Spleen (tissue), 11 donors: ENCODE data around the gene PA2G4. TPM values are rescaled to one million over a fixed set of nuclear protein-coding genes. Genes with fewer than 3 reads are reported as not detected.
"Not testable (repeated sequence)": the region's sequence is repeated elsewhere in the genome, so short reads cannot be mapped to it uniquely, and the experiment has no call there.

ENCODE experiments used
- DNase-seq: peaks from one replicate; pipeline ENCODE4 v3.0.0-alpha.2; 2020
- H3K27ac ChIP-seq, 8 donors: fragments of 200-600 bp; sonication (generic) in 7 of 8; 1 replicate in 4 of 8; 2 replicates in 4 of 8; pipeline versions ENCODE4 v1.5.0 to v1.8.0; 2016 to 2021; ENCODE audit warnings: inconsistent platforms in 4 of 8, mild to moderate bottlenecking in 4 of 8, moderate library complexity in 1 of 8
- H3K27me3 ChIP-seq, 7 donors: fragments of 200-600 bp; sonication (generic) in 6 of 7; replicated peaks in 1 of 7; 1 replicate in 4 of 7; 2 replicates in 3 of 7; pipeline versions ENCODE4 v1.5.0 to v1.8.0; 2016 to 2021; ENCODE audit warnings: inconsistent platforms in 3 of 7, mild to moderate bottlenecking in 1 of 7
- H3K36me3 ChIP-seq, 6 donors: fragments of 200-600 bp; sonication (generic) in 5 of 6; 1 replicate in 4 of 6; 2 replicates in 2 of 6; pipeline versions ENCODE4 v1.5.0 to v1.8.0; 2016 to 2021; ENCODE audit warnings: inconsistent platforms in 2 of 6
- H3K4me1 ChIP-seq, 6 donors: fragments of 200-600 bp; sonication (generic) in 5 of 6; 1 replicate in 3 of 6; 2 replicates in 3 of 6; pipeline versions ENCODE4 v1.5.0 to v1.8.0; 2016 to 2021; ENCODE audit warnings: inconsistent platforms in 3 of 6
- H3K4me3 ChIP-seq, 8 donors: fragments of 200-600 bp; sonication (generic) in 7 of 8; 1 replicate in 4 of 8; 2 replicates in 4 of 8; pipeline versions ENCODE4 v1.5.0 to v1.8.0; 2016 to 2021; ENCODE audit warnings: inconsistent platforms in 4 of 8, mild to moderate bottlenecking in 4 of 8, moderate library complexity in 2 of 8
- H3K9me3 ChIP-seq, 8 donors: fragments of 200-600 bp; sonication (generic) in 7 of 8; 1 replicate in 4 of 8; 2 replicates in 4 of 8; pipeline versions ENCODE4 v1.5.0 to v1.8.0; 2016 to 2021; ENCODE audit warnings: inconsistent platforms in 4 of 8
- CTCF ChIP-seq, 11 experiments: fragments of 200-600 bp in 7 of 11; fragments of 450-650 bp in 4 of 11; sonication (generic) in 4 of 11; IDR thresholded peaks in 8 of 11; conservative IDR thresholded peaks in 3 of 11; 1 replicate in 7 of 11; 2 replicates in 4 of 11; pipeline versions ENCODE4 v1.4.0 to v1.8.0; 2016 to 2021; ENCODE audit warnings: antibody characterized with exemption in 11 of 11, inconsistent platforms in 4 of 11, mild to moderate bottlenecking in 1 of 11
- POLR2A ChIP-seq, 3 donors: fragments of 450-650 bp; IDR thresholded peaks; one replicate each; pipeline ENCODE4 v1.5.1; 2017; ENCODE audit warnings: antibody characterized with exemption in 3 of 3, mild to moderate bottlenecking in 1 of 3
- POLR2AphosphoS5 ChIP-seq, 3 donors: sonication (generic); formaldehyde crosslinking; IDR thresholded peaks; one replicate each; pipeline ENCODE4 v1.5.1; 2017; ENCODE audit warnings: antibody characterized with exemption in 3 of 3
- WGBS, 5 donors: extraction: QIAGEN DNeasy Blood & Tissue Kit in 3 of 5; methylation state at CpG; one replicate each; pipeline versions ENCODE4 v1.1.5 to v1.1.7; 2013 to 2018; 5-methylcytosine and 5-hydroxymethylcytosine counted together
- intact Hi-C: fragments of 100-400 bp; cut with DNase I; formaldehyde crosslinking; loops from one replicate; pipeline ENCODE4 v1.15.0; 2023; ENCODE audit warnings: low total_unique reads
- polyA plus RNA-seq, 3 donors: library from polyadenylated mRNA; stranded (reverse); fragments of 200-250 nt; gene quantifications; one replicate each; pipeline ENCODE4 v1.2.1, GENCODE V29; 2013
- total RNA-seq, 7 donors: library from RNA; depleted of rRNA in 3 of 7; stranded (reverse); fragments of >200 nt in 3 of 7; fragmentation: NEBNext Ultra II Directional in 4 of 7; extraction: Animal tissue kit (Norgen Biotek cat#: 25700) in 4 of 7; gene quantifications; one replicate each; pipeline versions ENCODE4 v1.1.0 to v1.2.1, GENCODE V29; 2016 to 2021
- donor health status: healthy with polysubstance abuse.
- donor health status: DM: no; HTN: no; CAD: no; lungs with moderate emphysema.
- donor health status: DM: no; HTN: no; CAD: no.
- donor health status: Bipolar disorder and iron deficiency.
- donor health status: healthy.
- donor health status: DM: no; HTN: no; CAD: no.
- donor health status: DM: yes; HTN: yes; CAD: no.

Gene PA2G4
- total and polyA plus RNA-seq, 10 donors, result 52.8 to 92.8 (median 73.4) TPM

GRCh38 chr12:56071648-56072047 is 32.7 kb upstream of the PA2G4 start:
- intact Hi-C loops, result no loop called here
- Histone ChIP-seq H3K27ac (no peak overlapping the region), H3K4me1 (no peaks in the 10 kb centered on the region), H3K4me3 (no peak overlapping the region), H3K27me3 (no peaks in the 10 kb centered on the region), H3K9me3 (no peaks in the 10 kb centered on the region), H3K36me3 (no peaks in the 10 kb centered on the region)
- DNase-seq, result no peak
- TF ChIP-seq POLR2A (IDR thresholded peaks at IDR 0.05), result no peak
- no peak for TF ChIP-seq POLR2AphosphoS5 (IDR thresholded peaks at IDR 0.05)
- TF ChIP-seq CTCF (IDR thresholded peaks at IDR 0.05 in 8 of 11, conservative IDR thresholded peaks at IDR 0.05 in 3 of 11), result no peak
- 69 to 88% (median 79%) methylated on average over 4 of the region's 4 CpGs for WGBS, 5 donors

- peaks cover 0 to 6% (median 0%) of the 10 kb centered on the region in 7 donors for H3K27me3 ChIP-seq
- H3K36me3 ChIP-seq, result no peaks in the 10 kb centered on the region
- 79 to 97% (median 91%) methylated on average over 5 of the region's 5 CpGs for WGBS, 5 donors
- no peak overlapping the region for H3K4me3 ChIP-seq
- TF ChIP-seq POLR2A (IDR thresholded peaks at IDR 0.05), result no peak
- no peak for TF ChIP-seq CTCF (IDR thresholded peaks at IDR 0.05 in 8 of 11, conservative IDR thresholded peaks at IDR 0.05 in 3 of 11)
- no peak for TF ChIP-seq POLR2AphosphoS5 (IDR thresholded peaks at IDR 0.05)
- peaks cover 0 to 11% (median 7%) of the 10 kb centered on the region in 6 donors for H3K4me1 ChIP-seq
- H3K27ac ChIP-seq, result no peak overlapping the region
- intact Hi-C loops, result no loop called here
- no peak for DNase-seq
- H3K9me3 ChIP-seq, result no peaks in the 10 kb centered on the region
These were observed 30.0 kb upstream of the PA2G4 start for GRCh38 chr12:56074396-56074795.

GRCh38 chr12:56077966-56078365 is 26.4 kb upstream of the PA2G4 start:
- 84 to 92% (median 85%) methylated on average over 9 of the region's 9 CpGs for WGBS, 5 donors
- H3K27ac ChIP-seq, intact Hi-C loops, H3K36me3 ChIP-seq, H3K9me3 ChIP-seq, DNase-seq, H3K4me3 ChIP-seq: not testable (repeated sequence)
- peaks cover 0 to 41% (median 15%) of the 10 kb centered on the region in 7 donors for H3K27me3 ChIP-seq
- H3K4me1 ChIP-seq, result peaks cover 2 to 27% (median 20%) of the 10 kb centered on the region in 6 donors

GRCh38 chr12:56078427-56078826 is 25.9 kb upstream of the PA2G4 start:
- TF ChIP-seq POLR2AphosphoS5 (IDR thresholded peaks at IDR 0.05), result no peak
- no peak for TF ChIP-seq CTCF (IDR thresholded peaks at IDR 0.05 in 8 of 11, conservative IDR thresholded peaks at IDR 0.05 in 3 of 11)
- TF ChIP-seq POLR2A (IDR thresholded peaks at IDR 0.05), result no peak
- H3K4me3 ChIP-seq, result no peak overlapping the region
- no peaks in the 10 kb centered on the region for H3K36me3 ChIP-seq
- no peak overlapping the region for H3K27ac ChIP-seq
- peaks cover 0 to 42% (median 15%) of the 10 kb centered on the region in 7 donors for H3K27me3 ChIP-seq
- H3K9me3 ChIP-seq, result no peaks in the 10 kb centered on the region
- no peak for DNase-seq
- 93 to 100% (median 96%) methylated on average over 1 of the region's 1 CpG for WGBS, 5 donors
- intact Hi-C loops, result no loop called here
- peaks cover 2 to 27% (median 20%) of the 10 kb centered on the region in 6 donors for H3K4me1 ChIP-seq
